HL-60/S4 treated with phorbol 12-myristate 13-acetate at 8.2 ng/mL for 4 days and 3 days (cell line): ENCODE results near the gene RNF43.
"Not testable (repeated sequence)": the region's sequence is repeated elsewhere in the genome, so short reads cannot be mapped to it uniquely, and the experiment has no call there.

ENCODE experiments used
- in situ Hi-C: fragments of 300-500 bp; cut with MboI; formaldehyde crosslinking; loops from 2 replicates; pipeline ENCODE4 v1.15.0; 2022; ENCODE audit warnings: low sequenced_read_pairs

RNF43 gene

GRCh38 chr17:58410714-58411407, 6.5 kb downstream of the RNF43 start:
- in situ Hi-C loops = no loop called here

- in situ Hi-C loops = no loop called here
Measured at GRCh38 chr17:58409432-58409831, 7.9 kb downstream of the RNF43 start.

GRCh38 chr17:58403311-58403710, 14.0 kb downstream of the RNF43 start:
- in situ Hi-C loops = no loop called here

GRCh38 chr17:58402679-58403078, 14.7 kb downstream of the RNF43 start:
- in situ Hi-C loops = no loop called here

- in situ Hi-C loops = no loop called here
Measured at GRCh38 chr17:58402047-58402446, 15.3 kb downstream of the RNF43 start.

- in situ Hi-C loops = no loop called here
Measured at GRCh38 chr17:58401287-58401686, 16.0 kb downstream of the RNF43 start.

- in situ Hi-C loops = no loop called here
Measured at GRCh38 chr17:58400826-58401225, 16.5 kb downstream of the RNF43 start.

GRCh38 chr17:58399974-58400373, 17.4 kb downstream of the RNF43 start:
- in situ Hi-C loops = no loop called here

- in situ Hi-C loops = no loop called here
Measured at GRCh38 chr17:58398574-58399266, 18.6 kb downstream of the RNF43 start.

GRCh38 chr17:58397421-58397820, 19.9 kb downstream of the RNF43 start:
- in situ Hi-C loops = not testable (repeated sequence)

GRCh38 chr17:58396173-58396572, 21.2 kb downstream of the RNF43 start:
- in situ Hi-C loops = no loop called here

GRCh38 chr17:58394534-58395223, 22.7 kb downstream of the RNF43 start:
- in situ Hi-C loops = no loop called here

GRCh38 chr17:58391302-58391984, 25.9 kb downstream of the RNF43 start:
- in situ Hi-C loops = no loop called here

GRCh38 chr17:58390884-58391283, 26.4 kb downstream of the RNF43 start:
- in situ Hi-C loops = no loop called here

GRCh38 chr17:58388302-58389190, 28.8 kb downstream of the RNF43 start:
- in situ Hi-C loops = no loop called here

GRCh38 chr17:58387834-58388233, 29.5 kb downstream of the RNF43 start:
- in situ Hi-C loops = no loop called here

GRCh38 chr17:58386708-58387107, 30.6 kb downstream of the RNF43 start:
- in situ Hi-C loops = no loop called here

GRCh38 chr17:58385359-58385899, 31.9 kb downstream of the RNF43 start:
- in situ Hi-C loops = no loop called here

GRCh38 chr17:58384897-58385296, 32.4 kb downstream of the RNF43 start:
- in situ Hi-C loops = no loop called here

GRCh38 chr17:58383892-58384462, 33.4 kb downstream of the RNF43 start:
- in situ Hi-C loops = no loop called here
